Heart left ventricle (tissue), 16 donors: ENCODE results near the gene PRDM13. TPM values are rescaled to one million over a fixed set of nuclear protein-coding genes. Genes with fewer than 3 reads are reported as not detected.
A peak's percentile ranks its signal among the peaks of the same experiment; 100 is the strongest.

ENCODE experiments used
- ATAC-seq, 4 donors: fragments of 200-7000 bp; cut with Tn5 transposase; one replicate each; pipeline ENCODE4 v1.9.1; 2020 to 2022; ENCODE audit warnings: moderate library complexity in 4 of 4, mild to moderate bottlenecking in 3 of 4, moderate number of reproducible peaks in 1 of 4
- DNase-seq, 5 donors: peaks; one replicate each; pipeline ENCODE4 v3.0.0-alpha.2; 2020
- H3K27ac ChIP-seq, 12 donors: fragments of 200-600 bp; sonication (generic) in 4 of 12; one replicate each; pipeline versions ENCODE4 v1.5.0 to v1.8.0; 2016 to 2022; ENCODE audit warnings: mild to moderate bottlenecking in 2 of 12
- H3K27me3 ChIP-seq, 9 donors: fragments of 200-600 bp; sonication (generic) in 2 of 9; one replicate each; pipeline versions ENCODE4 v1.5.1 to v1.8.0; 2016 to 2022; ENCODE audit warnings: mild to moderate bottlenecking in 3 of 9
- H3K36me3 ChIP-seq, 9 donors: fragments of 200-600 bp; sonication (generic) in 2 of 9; one replicate each; pipeline versions ENCODE4 v1.5.0 to v1.8.0; 2018 to 2022; ENCODE audit warnings: mild to moderate bottlenecking in 2 of 9
- H3K4me1 ChIP-seq, 12 donors: fragments of 200-600 bp; sonication (generic) in 4 of 12; one replicate each; pipeline versions ENCODE4 v1.5.0 to v1.8.0; 2016 to 2022; ENCODE audit warnings: mild to moderate bottlenecking in 3 of 12
- H3K4me3 ChIP-seq, 12 donors: fragments of 200-600 bp; sonication (generic) in 4 of 12; one replicate each; pipeline versions ENCODE4 v1.5.0 to v1.8.0; 2017 to 2022; ENCODE audit warnings: mild to moderate bottlenecking in 9 of 12, moderate library complexity in 4 of 12
- H3K9me3 ChIP-seq, 12 donors: fragments of 200-600 bp; sonication (generic) in 4 of 12; one replicate each; pipeline versions ENCODE4 v1.5.0 to v1.8.0; 2016 to 2022; ENCODE audit warnings: mild to moderate bottlenecking in 1 of 12
- POLR2A ChIP-seq, 2 donors: fragments of 450-650 bp; IDR thresholded peaks; one replicate each; pipeline ENCODE4 v1.6.1; 2017; ENCODE audit warnings: antibody characterized with exemption in 2 of 2, mild to moderate bottlenecking in 2 of 2, moderate library complexity in 2 of 2
- WGBS, 4 donors: extraction: QIAGEN DNeasy Blood & Tissue Kit in 2 of 4; methylation state at CpG; one replicate each; pipeline versions ENCODE4 v1.1.5 to v1.1.7; 2013 to 2018; 5-methylcytosine and 5-hydroxymethylcytosine counted together
- intact Hi-C, 10 donors: fragments of 100-400 bp; cut with DNase I; formaldehyde crosslinking; loops; one replicate each; pipeline versions ENCODE4 v1.11.1 to v1.14.2; 2022
- polyA plus RNA-seq, 2 donors: library from polyadenylated mRNA; stranded (reverse); fragments of 200-250 nt; gene quantifications; one replicate each; pipeline ENCODE4 v1.2.3, GENCODE V29; 2013
- total RNA-seq, 9 donors: library from RNA; depleted of rRNA in 2 of 9; stranded (reverse); fragments of >200 nt in 2 of 9; fragmentation: NEBNext Ultra II Directional in 3 of 9; extraction: Animal tissue kit (Norgen Biotek cat#: 25700) in 3 of 9; gene quantifications; one replicate each; pipeline versions ENCODE4 v1.1.0 to v1.2.4, GENCODE V29; 2016 to 2023
- TF ChIP-seq, protein P1 (sequence below), 12 donors: fragments of 200-600 bp; sonication (generic) in 4 of 12; IDR thresholded peaks; one replicate each; pipeline versions ENCODE4 v1.5.0 to v1.8.0; 2018 to 2022; ENCODE audit warnings: antibody characterized with exemption in 12 of 12, mild to moderate bottlenecking in 5 of 12
- donor health status: ischemic (EF 13 %, LVEDD 7.1; RV severe dilation, severe dysfunction).
- donor health status: healthy with polysubstance abuse.
- donor health status: DM: no; HTN: yes; CAD: no.
- donor health status: DM: no; HTN: no; CAD: no.
- donor health status: ischemic (EF 25% LVEDD 6.9; RV normal size, moderate dysfunction).
- donor health status: ischemic (EF 25% LVEDD 5.7; RV mildly dilated, moderate dysfunction).
- donor health status: healthy.
- donor health status: DM: yes; HTN: yes; CAD: no.
- donor health status: ischemic (EF 35%, LVEDD 5.7; RV mildly dilated, moderate dysfunction).
- donor health status: nonischemic (EF 11% LVEDD 7.7; RV severe dilation, severe dysfunction).
- donor health status: DM: yes; HTN: yes; CAD: no.
- donor health status: PGD.
- donor health status: ischemic (EF 29% LVEDD 5.4; RV normal size, mild dysfunction).
- donor health status: nonischemic (EF 23%, LVEDD 6.1; RV moderate dilation, normal function).

Gene PRDM13
- total and polyA plus RNA-seq, 11 donors = not detected

DNA sequence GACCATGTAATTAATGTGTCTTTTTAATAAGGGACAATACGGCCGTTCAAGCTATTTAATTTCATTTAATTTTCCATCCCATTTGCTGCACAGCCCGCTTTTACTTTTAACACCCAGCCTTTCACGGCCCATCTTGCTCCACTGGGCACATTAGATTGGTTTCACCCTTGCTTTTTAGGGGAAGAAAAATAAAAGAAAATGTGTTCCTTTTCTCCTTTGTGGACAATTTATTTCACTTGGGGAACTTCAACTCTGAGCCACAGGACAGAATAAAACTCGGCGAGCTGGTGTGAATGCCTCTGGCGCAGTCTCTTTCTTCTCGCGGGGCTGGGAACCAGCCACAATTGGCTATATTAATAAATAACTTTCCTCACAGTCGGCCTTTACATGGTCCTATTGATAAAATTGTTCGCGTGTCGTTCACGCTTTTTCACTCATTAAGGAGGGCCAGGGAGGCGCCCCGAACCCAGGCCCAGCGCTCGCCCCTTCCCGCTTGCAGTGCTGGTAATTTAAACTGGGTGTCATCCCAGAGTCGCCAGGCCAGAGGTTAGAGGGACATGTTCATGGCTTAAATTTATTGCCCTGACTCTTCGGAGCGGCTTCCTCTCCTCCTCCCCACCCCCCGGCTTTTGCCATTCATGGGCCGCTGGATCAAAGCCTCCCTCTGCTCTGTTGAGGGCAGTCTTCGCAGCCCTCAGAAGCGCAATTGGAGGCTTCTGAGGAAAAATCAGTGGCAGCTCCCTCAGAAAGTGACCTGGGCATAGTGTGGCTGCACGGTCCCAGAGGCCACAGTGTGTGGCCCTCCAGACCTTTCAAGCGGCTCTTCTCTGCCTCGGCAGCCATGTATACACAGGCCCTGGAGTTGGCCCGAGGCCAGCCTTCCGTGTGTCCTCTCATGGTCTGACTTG lies 2.2 kb upstream of the PRDM13 start:
- peaks cover 5 to 42% (median 18%) of the 10 kb centered on the region in 12 donors for H3K4me1 ChIP-seq
- TF ChIP-seq, protein P1, sequence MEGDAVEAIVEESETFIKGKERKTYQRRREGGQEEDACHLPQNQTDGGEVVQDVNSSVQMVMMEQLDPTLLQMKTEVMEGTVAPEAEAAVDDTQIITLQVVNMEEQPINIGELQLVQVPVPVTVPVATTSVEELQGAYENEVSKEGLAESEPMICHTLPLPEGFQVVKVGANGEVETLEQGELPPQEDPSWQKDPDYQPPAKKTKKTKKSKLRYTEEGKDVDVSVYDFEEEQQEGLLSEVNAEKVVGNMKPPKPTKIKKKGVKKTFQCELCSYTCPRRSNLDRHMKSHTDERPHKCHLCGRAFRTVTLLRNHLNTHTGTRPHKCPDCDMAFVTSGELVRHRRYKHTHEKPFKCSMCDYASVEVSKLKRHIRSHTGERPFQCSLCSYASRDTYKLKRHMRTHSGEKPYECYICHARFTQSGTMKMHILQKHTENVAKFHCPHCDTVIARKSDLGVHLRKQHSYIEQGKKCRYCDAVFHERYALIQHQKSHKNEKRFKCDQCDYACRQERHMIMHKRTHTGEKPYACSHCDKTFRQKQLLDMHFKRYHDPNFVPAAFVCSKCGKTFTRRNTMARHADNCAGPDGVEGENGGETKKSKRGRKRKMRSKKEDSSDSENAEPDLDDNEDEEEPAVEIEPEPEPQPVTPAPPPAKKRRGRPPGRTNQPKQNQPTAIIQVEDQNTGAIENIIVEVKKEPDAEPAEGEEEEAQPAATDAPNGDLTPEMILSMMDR (IDR thresholded peaks at IDR 0.05) = no peak
- no peak for TF ChIP-seq POLR2A (IDR thresholded peaks at IDR 0.05)
- ATAC-seq (no peak), DNase-seq (no peak)
- peak overlapping the region in 9 of 12 donors; percentile 23 to 50 (median 37) for H3K4me3 ChIP-seq
- peaks cover 64 to 100% (median 97%) of the 10 kb centered on the region in 9 donors for H3K27me3 ChIP-seq
- H3K27ac ChIP-seq = no peak overlapping the region
- intact Hi-C loops = no loop called here
- WGBS, 4 donors = 10 to 14% (median 12%) methylated on average over 31 of the region's 31 CpGs
- no peaks in the 10 kb centered on the region for H3K9me3 ChIP-seq
- no peaks in the 10 kb centered on the region for H3K36me3 ChIP-seq

DNA sequence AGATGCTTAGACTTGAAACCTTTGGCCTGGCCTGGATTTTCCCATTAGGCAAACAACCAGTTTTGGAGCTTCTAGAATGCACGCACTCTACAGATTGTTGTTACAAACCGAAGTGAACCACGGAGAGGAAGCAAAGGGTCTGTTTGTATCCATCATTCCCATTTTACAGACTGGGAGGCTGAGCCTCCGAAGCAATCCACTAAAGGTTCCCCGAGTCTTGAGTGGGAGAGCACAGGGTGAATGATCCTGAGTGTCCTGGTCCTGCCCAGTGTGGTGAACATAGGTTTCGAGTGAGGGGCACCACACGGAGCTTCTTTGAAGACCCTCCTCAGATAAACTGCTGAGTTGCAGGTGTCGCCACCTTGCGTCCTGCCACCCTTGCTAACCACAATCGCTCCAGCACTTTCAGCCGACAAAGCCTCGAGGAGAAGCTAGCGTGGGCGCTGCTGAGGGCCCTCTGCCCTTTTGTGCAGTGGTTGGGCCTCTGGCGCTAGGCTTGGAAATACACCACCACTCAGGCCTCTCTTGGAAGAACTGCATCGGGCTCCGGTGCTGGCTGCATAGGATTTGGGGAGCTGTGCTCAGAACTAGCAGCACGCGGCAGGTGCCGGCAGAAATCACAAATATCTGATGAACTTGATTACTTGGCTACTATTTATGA lies 1.4 kb upstream of the PRDM13 start:
- intact Hi-C loops = no loop called here
- no peak for DNase-seq
- Histone ChIP-seq H3K36me3 (no peaks in the 10 kb centered on the region), H3K27me3 (peaks cover 64 to 100% (median 99%) of the 10 kb centered on the region in 9 donors), H3K9me3 (no peaks in the 10 kb centered on the region), H3K27ac (no peak overlapping the region), H3K4me3 (no peak overlapping the region), H3K4me1 (peaks cover 5 to 42% (median 18%) of the 10 kb centered on the region in 12 donors)
- no peak for TF ChIP-seq POLR2A (IDR thresholded peaks at IDR 0.05)
- TF ChIP-seq, protein P1 (IDR thresholded peaks at IDR 0.05) = no peak
- ATAC-seq = no peak
- 8 to 16% (median 11%) methylated on average over 18 to 20 of the region's 20 CpGs for WGBS, 4 donors

DNA sequence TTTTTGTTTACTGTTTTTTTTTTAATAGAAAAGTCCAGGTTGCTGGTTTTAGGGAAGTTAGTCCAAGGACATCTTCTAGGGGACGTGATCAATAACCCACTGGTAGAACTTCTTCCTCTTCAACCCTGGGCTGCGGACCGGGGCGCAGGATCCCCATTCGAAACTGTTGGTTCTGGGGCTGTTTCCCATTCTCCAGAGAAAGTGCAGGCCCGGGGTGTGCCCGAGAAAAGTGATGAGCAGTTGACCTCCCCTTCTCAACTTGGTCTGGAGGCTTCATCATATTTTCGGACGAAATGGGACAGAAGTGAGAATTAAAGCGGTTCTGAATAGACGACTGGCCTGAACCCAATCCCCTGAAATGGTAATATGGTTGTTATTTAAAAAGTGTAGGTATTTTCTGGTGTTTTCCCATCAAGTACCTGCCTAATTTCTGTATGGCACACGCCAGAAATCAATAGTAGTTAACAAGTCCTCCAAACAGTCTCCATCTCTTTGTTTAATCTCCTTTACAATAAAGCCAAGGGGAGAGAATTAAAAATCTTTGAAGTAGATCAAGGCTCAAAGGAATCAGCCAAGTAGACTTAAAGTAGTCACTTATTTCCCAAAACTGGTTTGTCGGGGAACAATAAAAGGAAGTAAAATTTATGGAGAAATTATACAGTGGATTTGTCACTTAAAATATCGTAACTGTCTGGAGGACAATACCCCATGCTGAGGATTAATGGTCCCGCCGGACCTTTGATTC lies 550 bp upstream of the PRDM13 start:
- intact Hi-C loops = no loop called here
- Histone ChIP-seq H3K27ac (no peak overlapping the region), H3K36me3 (no peaks in the 10 kb centered on the region), H3K9me3 (no peaks in the 10 kb centered on the region), H3K4me1 (peaks cover 5 to 42% (median 18%) of the 10 kb centered on the region in 12 donors), H3K27me3 (peaks cover 71 to 100% (median 99%) of the 10 kb centered on the region in 9 donors), H3K4me3 (no peak overlapping the region)
- TF ChIP-seq, protein P1 (IDR thresholded peaks at IDR 0.05) = no peak
- no peak for TF ChIP-seq POLR2A (IDR thresholded peaks at IDR 0.05)
- no peak for ATAC-seq
- WGBS, 4 donors = 7 to 15% (median 10%) methylated on average over 13 to 16 of the region's 16 CpGs
- DNase-seq = no peak
